RWPE2 (cell line): ENCODE data around the gene DPP9.

ENCODE experiments used
- ATAC-seq: fragments of 200-7000 bp; cut with Tn5 transposase; 3 replicates; pipeline ENCODE4 v1.9.1; 2021; ENCODE audit warnings: low read depth
- DNase-seq: peaks from one replicate; pipeline ENCODE4 v3.0.0-alpha.2; 2020; ENCODE audit warnings: low spot score
- H3K27ac ChIP-seq: fragments of 450-650 bp; 2 replicates; pipeline ENCODE4 v1.5.1; 2017; ENCODE audit warnings: mild to moderate bottlenecking; ENCODE audit not compliant: poor library complexity, severe bottlenecking
- H3K27me3 ChIP-seq: fragments of 250-450 bp; sonication (Bioruptor Pico); 2 replicates; pipeline ENCODE4 v1.5.1; 2021; ENCODE audit warnings: mild to moderate bottlenecking, moderate library complexity; ENCODE audit not compliant: insufficient read depth, poor library complexity, severe bottlenecking
- H3K36me3 ChIP-seq: fragments of 250-450 bp; sonication (Bioruptor Pico); 2 replicates; pipeline ENCODE4 v1.5.1; 2020; ENCODE audit warnings: low read depth, mild to moderate bottlenecking, moderate library complexity
- H3K4me1 ChIP-seq: fragments of 250-450 bp; sonication (Bioruptor Pico); 2 replicates; pipeline ENCODE4 v1.5.1; 2021; ENCODE audit warnings: mild to moderate bottlenecking, moderate library complexity; ENCODE audit not compliant: insufficient read depth, poor library complexity, severe bottlenecking
- H3K4me3 ChIP-seq: fragments of 250-450 bp; sonication (Bioruptor Pico); 2 replicates; pipeline ENCODE4 v1.5.1; 2021; ENCODE audit warnings: mild to moderate bottlenecking, moderate library complexity; ENCODE audit not compliant: severe bottlenecking
- H3K9me3 ChIP-seq: fragments of 250-450 bp; sonication (Bioruptor Pico); 2 replicates; pipeline ENCODE4 v1.5.1; 2021; ENCODE audit warnings: mild to moderate bottlenecking, moderate library complexity; ENCODE audit not compliant: severe bottlenecking
- CTCF ChIP-seq: fragments of 450-650 bp; IDR thresholded peaks from one replicate; pipeline ENCODE4 v1.5.1; 2017; ENCODE audit warnings: mild to moderate bottlenecking, moderate library complexity; ENCODE audit not compliant: poor library complexity, severe bottlenecking

Gene DPP9

DNA sequence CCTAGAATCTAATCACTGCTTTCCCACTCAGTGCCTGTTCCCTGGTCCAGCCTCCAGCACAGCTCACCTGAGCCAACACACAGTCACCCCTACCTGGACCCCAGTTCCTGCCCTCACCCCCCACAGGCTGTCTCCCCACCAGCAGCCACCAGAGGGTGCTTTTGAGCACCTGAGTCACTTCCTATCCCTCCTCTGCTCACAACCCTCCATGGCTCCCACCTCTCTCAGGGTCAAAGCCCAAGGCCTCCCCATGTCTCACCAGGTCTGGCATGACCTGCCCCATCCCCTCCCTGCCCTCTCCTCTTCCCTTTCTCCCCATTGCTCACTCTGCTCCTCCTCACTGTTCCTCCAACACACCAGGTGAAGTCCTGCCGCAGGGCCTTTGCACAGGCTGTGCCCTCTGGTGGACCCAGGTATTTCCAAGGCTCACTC is 7.1 kb upstream of the DPP9 start:
- DNase-seq (no peak), ATAC-seq (peak; percentile 54; the same call in 1 of the 3 replicates)
- H3K27ac ChIP-seq = no peak overlapping the region
- no peaks in the 10 kb centered on the region for H3K36me3 ChIP-seq
- no peaks in the 10 kb centered on the region for H3K4me1 ChIP-seq
- no peaks in the 10 kb centered on the region for H3K9me3 ChIP-seq
- H3K27me3 ChIP-seq = no peaks in the 10 kb centered on the region
- H3K4me3 ChIP-seq = no peak overlapping the region
- TF ChIP-seq CTCF = peak; percentile 33

GRCh38 chr19:4728871-4729270 is 5.2 kb upstream of the DPP9 start:
- Histone ChIP-seq H3K27me3 (no peaks in the 10 kb centered on the region), H3K4me3 (no peak overlapping the region), H3K36me3 (no peaks in the 10 kb centered on the region), H3K9me3 (no peaks in the 10 kb centered on the region), H3K27ac (no peak overlapping the region), H3K4me1 (no peaks in the 10 kb centered on the region)
- ATAC-seq = no peak
- no peak for DNase-seq
- no peak for TF ChIP-seq CTCF

GRCh38 chr19:4722671-4723594 is 709 bp downstream of the DPP9 start:
- ATAC-seq = peak; percentile 7

DNA sequence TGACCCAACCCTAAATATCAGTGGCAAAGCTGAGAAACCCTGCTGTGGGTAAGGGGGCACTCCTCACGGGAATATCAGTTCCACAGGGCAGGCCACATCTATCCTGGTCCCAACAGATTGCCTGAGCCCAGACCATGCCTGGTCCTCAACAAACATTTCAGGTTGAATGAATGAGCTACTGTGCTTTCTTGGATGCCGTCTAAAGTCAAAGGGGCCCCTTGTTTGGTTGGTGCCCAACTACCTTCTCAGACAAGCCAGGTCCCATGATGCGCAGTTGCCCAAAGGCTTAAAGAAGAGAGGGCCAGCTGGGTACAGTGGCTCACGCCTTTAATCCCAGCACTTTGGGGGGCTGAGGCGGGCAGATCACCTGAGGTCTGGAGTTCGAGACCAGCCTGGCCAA is 2.4 kb downstream of the DPP9 start:
- Histone ChIP-seq H3K36me3 (peaks cover 59% of the 10 kb centered on the region), H3K4me1 (peaks cover 19% of the 10 kb centered on the region), H3K27me3 (no peaks in the 10 kb centered on the region), H3K9me3 (no peaks in the 10 kb centered on the region), H3K27ac (peak overlapping the region; percentile 99), H3K4me3 (no peak overlapping the region)
- no peak for TF ChIP-seq CTCF
- no peak for DNase-seq
- ATAC-seq = no peak

More at GRCh38 chr19:4722671-4723594, 709 bp downstream of the DPP9 start:
- H3K27ac ChIP-seq = peak overlapping the region; percentile 99
- H3K9me3 ChIP-seq = no peaks in the 10 kb centered on the region
- peak overlapping the region; percentile 83 for H3K4me3 ChIP-seq
- no peak for TF ChIP-seq CTCF
- H3K36me3 ChIP-seq = peaks cover 45% of the 10 kb centered on the region
- H3K4me1 ChIP-seq = peaks cover 8% of the 10 kb centered on the region
- DNase-seq = no peak
- no peaks in the 10 kb centered on the region for H3K27me3 ChIP-seq

GRCh38 chr19:4720037-4720700 is 3.5 kb downstream of the DPP9 start:
- DNase-seq = no peak
- Histone ChIP-seq H3K36me3 (peaks cover 70% of the 10 kb centered on the region), H3K4me3 (no peak overlapping the region), H3K4me1 (peaks cover 19% of the 10 kb centered on the region), H3K27me3 (no peaks in the 10 kb centered on the region), H3K9me3 (no peaks in the 10 kb centered on the region), H3K27ac (peak overlapping the region; percentile 99)
- TF ChIP-seq CTCF = no peak
- no peak for ATAC-seq
